ENCODE data around the gene ZNF830. TPM values are rescaled to one million over a fixed set of nuclear protein-coding genes. Genes with fewer than 3 reads are reported as not detected.

The ZNF830 gene
- total RNA-seq, 4 donors from 2014 or later: 10.8 to 16.6 (median 12.6) TPM

- Histone ChIP-seq H3K27me3 (no peaks in the 10 kb centered on the region), H3K27ac (replicated peaks in 1 of 4) (no peak overlapping the region), H3K9me3 (no peaks in the 10 kb centered on the region), H3K4me1 (peaks cover 0 to 2% (median under 1%) of the 10 kb centered on the region in 4 donors), H3K4me3 (no peak overlapping the region), H3K36me3 (peaks cover 0 to 7% (median 0%) of the 10 kb centered on the region in 4 donors)
- DNase-seq (ENCODE audit: extremely low spot score): no peak
- WGBS: 50% methylated on average over 2 of the region's 2 CpGs
- intact Hi-C loops (cut with DNase I): loop anchor here (10.0 kb wide), 1 partner anchor 271 kb away; the partner anchor contains the start of gene SLFN5
- no peak for TF ChIP-seq POLR2A (IDR thresholded peaks at IDR 0.05; ENCODE audit: low read depth)
These were observed 12.8 kb downstream of the ZNF830 start for GRCh38 chr17:34974179-34974578.

GRCh38 chr17:34974794-34975785 is 13.8 kb downstream of the ZNF830 start:
- 87% methylated on average over 3 of the region's 3 CpGs for WGBS
- intact Hi-C loops (cut with DNase I): loop anchor here (10.0 kb wide), 1 partner anchor 270 kb away; the partner anchor contains the start of gene SLFN5
- TF ChIP-seq POLR2AphosphoS5 (IDR thresholded peaks at IDR 0.05) (no peak), EP300 (IDR thresholded peaks at IDR 0.05) (no peak), POLR2A (IDR thresholded peaks at IDR 0.05; ENCODE audit: low read depth) (no peak), CTCF (IDR thresholded peaks at IDR 0.05) (no peak)
- no peaks in the 10 kb centered on the region for H3K36me3 ChIP-seq
- DNase-seq (ENCODE audit: extremely low spot score): peak; percentile 45
- no peak overlapping the region for H3K27ac ChIP-seq (replicated peaks in 1 of 4)
- no peaks in the 10 kb centered on the region for H3K27me3 ChIP-seq
- H3K4me3 ChIP-seq: no peak overlapping the region
- H3K4me1 ChIP-seq: peaks cover 6 to 10% (median 8%) of the 10 kb centered on the region in 4 donors
- H3K9me3 ChIP-seq: no peaks in the 10 kb centered on the region

GRCh38 chr17:34979153-34979552 is 17.8 kb downstream of the ZNF830 start:
- intact Hi-C loops (cut with DNase I): loop anchor here (10.0 kb wide), 1 partner anchor 266 kb away; the partner anchor contains the start of gene SLFN5
- no peak for DNase-seq (ENCODE audit: extremely low spot score)
- 87% methylated on average over 7 of the region's 7 CpGs for WGBS
- H3K27me3 ChIP-seq: no peaks in the 10 kb centered on the region
- H3K9me3 ChIP-seq: no peaks in the 10 kb centered on the region
- no peak overlapping the region for H3K4me3 ChIP-seq
- peaks cover 0 to 11% (median 6%) of the 10 kb centered on the region in 4 donors for H3K36me3 ChIP-seq
- H3K27ac ChIP-seq (replicated peaks in 1 of 4): peak overlapping the region in 2 of 4 donors; percentile 99 to 100
- TF ChIP-seq POLR2A (IDR thresholded peaks at IDR 0.05; ENCODE audit: low read depth) (no peak), POLR2AphosphoS5 (IDR thresholded peaks at IDR 0.05) (no peak), EP300 (IDR thresholded peaks at IDR 0.05) (no peak), CTCF (IDR thresholded peaks at IDR 0.05) (no peak)
- peaks cover 20 to 40% (median 36%) of the 10 kb centered on the region in 4 donors for H3K4me1 ChIP-seq

- peaks cover 0 to 13% (median 6%) of the 10 kb centered on the region in 4 donors for H3K36me3 ChIP-seq
- H3K4me3 ChIP-seq: peak overlapping the region; percentile 83 to 95 (median 92)
- WGBS: 26% methylated on average over 12 of the region's 15 CpGs
- intact Hi-C loops (cut with DNase I): loop anchor here (2.0 to 10.0 kb wide), 2 partner anchors 109 to 265 kb away; partner anchors contain the start of gene SLFN5
- DNase-seq (ENCODE audit: extremely low spot score): no peak
- no peaks in the 10 kb centered on the region for H3K27me3 ChIP-seq
- peak overlapping the region; percentile 95 to 100 (median 100) for H3K27ac ChIP-seq (replicated peaks in 1 of 4)
- H3K9me3 ChIP-seq: no peaks in the 10 kb centered on the region
- peaks cover 22 to 46% (median 40%) of the 10 kb centered on the region in 4 donors for H3K4me1 ChIP-seq
- TF ChIP-seq POLR2A (IDR thresholded peaks at IDR 0.05; ENCODE audit: low read depth) (no peak), POLR2AphosphoS5 (IDR thresholded peaks at IDR 0.05) (no peak), CTCF (IDR thresholded peaks at IDR 0.05) (no peak), EP300 (IDR thresholded peaks at IDR 0.05) (no peak)
These were observed 18.5 kb downstream of the ZNF830 start for GRCh38 chr17:34979650-34980352.
